ENCODE measurements around the gene ATXN1. TPM values are rescaled to one million over a fixed set of nuclear protein-coding genes. Genes with fewer than 3 reads are reported as not detected.

ATXN1 gene
- total RNA-seq, 1 donor from 2014 or later = 70.0 TPM

GRCh38 chr6:16694781-16695578 lies 66.3 kb downstream of the ATXN1 start:
- H3K36me3 Mint-ChIP-seq (ENCODE audit: low read depth) = peaks cover 31% of the 10 kb centered on the region
- H3K9me3 Mint-ChIP-seq = peaks cover 8% of the 10 kb centered on the region
- peak; percentile 66 for DNase-seq
- H3K4me3 Mint-ChIP-seq = peak overlapping the region; percentile 47
- peaks cover 72% of the 10 kb centered on the region for H3K4me1 Mint-ChIP-seq
- H3K27me3 Mint-ChIP-seq = no peaks in the 10 kb centered on the region
- H3K27ac Mint-ChIP-seq = peak overlapping the region; percentile 81
- intact Hi-C loops (cut with micrococcal nuclease) = loop anchor here (5.0 kb wide), 1 partner anchor 373 kb away; no protein-coding TSS in a partner anchor

- H3K36me3 Mint-ChIP-seq (ENCODE audit: low read depth) = peaks cover 33% of the 10 kb centered on the region
- no peaks in the 10 kb centered on the region for H3K27me3 Mint-ChIP-seq
- intact Hi-C loops (cut with micrococcal nuclease) = loop anchor here (2.0 kb wide), 3 partner anchors 13 to 271 kb away; no protein-coding TSS in a partner anchor
- peak overlapping the region; percentile 81 for H3K4me3 Mint-ChIP-seq
- peaks cover 8% of the 10 kb centered on the region for H3K9me3 Mint-ChIP-seq
- peaks cover 71% of the 10 kb centered on the region for H3K4me1 Mint-ChIP-seq
- peak overlapping the region; percentile 99 for H3K27ac Mint-ChIP-seq
- no peak for DNase-seq
Measured at GRCh38 chr6:16691324-16691723, 69.9 kb downstream of the ATXN1 start.

GRCh38 chr6:16690608-16691142 lies 70.6 kb downstream of the ATXN1 start:
- Mint-ChIP-seq H3K4me1 (peaks cover 73% of the 10 kb centered on the region), H3K36me3 (ENCODE audit: low read depth) (peaks cover 31% of the 10 kb centered on the region), H3K9me3 (peaks cover 8% of the 10 kb centered on the region), H3K4me3 (peak overlapping the region; percentile 81), H3K27ac (peak overlapping the region; percentile 99), H3K27me3 (no peaks in the 10 kb centered on the region)
- intact Hi-C loops (cut with micrococcal nuclease) = loop anchor here (1.0 to 2.0 kb wide), 7 partner anchors 9 to 270 kb away; no protein-coding TSS in a partner anchor
- DNase-seq = peak; percentile 74

- peaks cover 30% of the 10 kb centered on the region for H3K36me3 Mint-ChIP-seq (ENCODE audit: low read depth)
- peaks cover 73% of the 10 kb centered on the region for H3K4me1 Mint-ChIP-seq
- H3K27me3 Mint-ChIP-seq = no peaks in the 10 kb centered on the region
- peak overlapping the region; percentile 81 for H3K4me3 Mint-ChIP-seq
- no peak for DNase-seq
- intact Hi-C loops (cut with micrococcal nuclease) = loop anchor here (1.0 to 5.0 kb wide), 9 partner anchors 9 to 269 kb away; no protein-coding TSS in a partner anchor
- H3K9me3 Mint-ChIP-seq = peaks cover 8% of the 10 kb centered on the region
- peak overlapping the region; percentile 99 for H3K27ac Mint-ChIP-seq
Measured at GRCh38 chr6:16689788-16690607, 71.3 kb downstream of the ATXN1 start.

GRCh38 chr6:16688984-16689636 lies 72.2 kb downstream of the ATXN1 start:
- Mint-ChIP-seq H3K4me1 (peaks cover 73% of the 10 kb centered on the region), H3K9me3 (peaks cover 3% of the 10 kb centered on the region), H3K4me3 (peak overlapping the region; percentile 27), H3K27me3 (no peaks in the 10 kb centered on the region), H3K27ac (peak overlapping the region; percentile 85), H3K36me3 (ENCODE audit: low read depth) (peaks cover 26% of the 10 kb centered on the region)
- no peak for DNase-seq
- intact Hi-C loops (cut with micrococcal nuclease) = loop anchor here (5.0 kb wide), 2 partner anchors 87 to 177 kb away; no protein-coding TSS in a partner anchor

GRCh38 chr6:16688436-16688835 lies 72.8 kb downstream of the ATXN1 start:
- peaks cover 3% of the 10 kb centered on the region for H3K9me3 Mint-ChIP-seq
- peaks cover 28% of the 10 kb centered on the region for H3K36me3 Mint-ChIP-seq (ENCODE audit: low read depth)
- H3K4me1 Mint-ChIP-seq = peaks cover 80% of the 10 kb centered on the region
- no peak for DNase-seq
- peak overlapping the region; percentile 85 for H3K27ac Mint-ChIP-seq
- no peak overlapping the region for H3K4me3 Mint-ChIP-seq
- intact Hi-C loops (cut with micrococcal nuclease) = loop anchor here (5.0 kb wide), 2 partner anchors 86 to 176 kb away; no protein-coding TSS in a partner anchor
- H3K27me3 Mint-ChIP-seq = no peaks in the 10 kb centered on the region

- H3K4me1 Mint-ChIP-seq = peaks cover 84% of the 10 kb centered on the region
- peak overlapping the region; percentile 91 for H3K27ac Mint-ChIP-seq
- intact Hi-C loops (cut with micrococcal nuclease) = loop anchor here (5.0 kb wide), 2 partner anchors 85 to 175 kb away; no protein-coding TSS in a partner anchor
Measured at GRCh38 chr6:16687045-16687444, 74.2 kb downstream of the ATXN1 start.

GRCh38 chr6:16684896-16685554 lies 76.2 kb downstream of the ATXN1 start:
- Mint-ChIP-seq H3K27ac (peak overlapping the region; percentile 92), H3K4me1 (peaks cover 82% of the 10 kb centered on the region), H3K4me3 (peak overlapping the region; percentile 67), H3K36me3 (ENCODE audit: low read depth) (peaks cover 42% of the 10 kb centered on the region), H3K27me3 (no peaks in the 10 kb centered on the region), H3K9me3 (peaks cover 8% of the 10 kb centered on the region)
- intact Hi-C loops (cut with micrococcal nuclease) = loop anchor here (1.0 to 5.0 kb wide), 9 partner anchors 8 to 173 kb away; no protein-coding TSS in a partner anchor
- DNase-seq = peak; percentile 89

More at GRCh38 chr6:16687045-16687444, 74.2 kb downstream of the ATXN1 start:
- Mint-ChIP-seq H3K4me3 (peak overlapping the region; percentile 58), H3K9me3 (peaks cover 8% of the 10 kb centered on the region), H3K36me3 (ENCODE audit: low read depth) (peaks cover 34% of the 10 kb centered on the region), H3K27me3 (no peaks in the 10 kb centered on the region)
- no peak for DNase-seq

GRCh38 chr6:16684195-16684689 lies 77.0 kb downstream of the ATXN1 start:
- peaks cover 46% of the 10 kb centered on the region for H3K36me3 Mint-ChIP-seq (ENCODE audit: low read depth)
- peaks cover 12% of the 10 kb centered on the region for H3K9me3 Mint-ChIP-seq
- peak overlapping the region; percentile 82 for H3K27ac Mint-ChIP-seq
- intact Hi-C loops (cut with micrococcal nuclease) = no loop called here
- DNase-seq = no peak
- H3K4me1 Mint-ChIP-seq = peaks cover 81% of the 10 kb centered on the region
- no peaks in the 10 kb centered on the region for H3K27me3 Mint-ChIP-seq
- H3K4me3 Mint-ChIP-seq = no peak overlapping the region

- no peaks in the 10 kb centered on the region for H3K27me3 Mint-ChIP-seq
- intact Hi-C loops (cut with micrococcal nuclease) = no loop called here
- H3K36me3 Mint-ChIP-seq (ENCODE audit: low read depth) = peaks cover 49% of the 10 kb centered on the region
- H3K9me3 Mint-ChIP-seq = peaks cover 17% of the 10 kb centered on the region
- DNase-seq = no peak
- peaks cover 82% of the 10 kb centered on the region for H3K4me1 Mint-ChIP-seq
- no peak overlapping the region for H3K4me3 Mint-ChIP-seq
- H3K27ac Mint-ChIP-seq = peak overlapping the region; percentile 82
Measured at GRCh38 chr6:16683641-16684194, 77.5 kb downstream of the ATXN1 start.

- no peak for DNase-seq
- Mint-ChIP-seq H3K9me3 (peaks cover 17% of the 10 kb centered on the region), H3K4me3 (no peak overlapping the region), H3K27me3 (no peaks in the 10 kb centered on the region), H3K27ac (peak overlapping the region; percentile 71), H3K36me3 (ENCODE audit: low read depth) (peaks cover 50% of the 10 kb centered on the region), H3K4me1 (peaks cover 75% of the 10 kb centered on the region)
- intact Hi-C loops (cut with micrococcal nuclease) = no loop called here
Measured at GRCh38 chr6:16681260-16681873, 79.9 kb downstream of the ATXN1 start.

GRCh38 chr6:16679050-16679449 lies 82.2 kb downstream of the ATXN1 start:
- peaks cover 17% of the 10 kb centered on the region for H3K9me3 Mint-ChIP-seq
- intact Hi-C loops (cut with micrococcal nuclease) = no loop called here

More at GRCh38 chr6:16679050-16679449, 82.2 kb downstream of the ATXN1 start:
- Mint-ChIP-seq H3K4me3 (no peak overlapping the region), H3K4me1 (peaks cover 67% of the 10 kb centered on the region), H3K36me3 (ENCODE audit: low read depth) (peaks cover 50% of the 10 kb centered on the region), H3K27me3 (no peaks in the 10 kb centered on the region), H3K27ac (peak overlapping the region; percentile 39)
- DNase-seq = no peak
